ENCODE data around the gene FBXL13. TPM values are rescaled to one million over a fixed set of nuclear protein-coding genes. Genes with fewer than 3 reads are reported as not detected.
"Not testable (repeated sequence)": the region's sequence is repeated elsewhere in the genome, so short reads cannot be mapped to it uniquely, and the experiment has no call there.

Gene FBXL13
- total and polyA plus RNA-seq, 8 donors, result 0.42 to 2.4 (median 1.4) TPM

DNA sequence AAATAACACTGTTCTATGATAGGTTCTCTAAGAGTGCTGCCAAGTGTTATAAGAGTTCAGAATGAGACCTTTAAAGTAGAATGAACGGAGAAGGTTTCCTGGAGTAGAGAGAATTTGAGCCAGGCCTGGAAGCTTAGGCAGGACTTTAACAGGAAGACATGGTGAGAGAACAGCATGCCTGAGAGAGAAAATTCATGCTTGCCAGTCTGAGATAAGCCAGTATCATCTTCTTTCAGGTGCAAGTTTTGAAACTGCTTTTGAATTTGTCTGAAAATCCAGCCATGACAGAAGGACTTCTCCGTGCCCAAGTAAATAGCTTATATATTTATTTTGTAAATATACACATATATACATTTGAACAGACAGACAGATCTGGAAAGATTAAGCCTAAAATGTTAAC is 22.4 kb upstream of the FBXL13 start:
- H3K4me1 ChIP-seq, result no peaks in the 10 kb centered on the region
- no peak for FAIRE-seq
- no peak for DNase-seq
- H3K27me3 ChIP-seq, result no peaks in the 10 kb centered on the region
- no peak for ATAC-seq
- TF ChIP-seq, protein P1, sequence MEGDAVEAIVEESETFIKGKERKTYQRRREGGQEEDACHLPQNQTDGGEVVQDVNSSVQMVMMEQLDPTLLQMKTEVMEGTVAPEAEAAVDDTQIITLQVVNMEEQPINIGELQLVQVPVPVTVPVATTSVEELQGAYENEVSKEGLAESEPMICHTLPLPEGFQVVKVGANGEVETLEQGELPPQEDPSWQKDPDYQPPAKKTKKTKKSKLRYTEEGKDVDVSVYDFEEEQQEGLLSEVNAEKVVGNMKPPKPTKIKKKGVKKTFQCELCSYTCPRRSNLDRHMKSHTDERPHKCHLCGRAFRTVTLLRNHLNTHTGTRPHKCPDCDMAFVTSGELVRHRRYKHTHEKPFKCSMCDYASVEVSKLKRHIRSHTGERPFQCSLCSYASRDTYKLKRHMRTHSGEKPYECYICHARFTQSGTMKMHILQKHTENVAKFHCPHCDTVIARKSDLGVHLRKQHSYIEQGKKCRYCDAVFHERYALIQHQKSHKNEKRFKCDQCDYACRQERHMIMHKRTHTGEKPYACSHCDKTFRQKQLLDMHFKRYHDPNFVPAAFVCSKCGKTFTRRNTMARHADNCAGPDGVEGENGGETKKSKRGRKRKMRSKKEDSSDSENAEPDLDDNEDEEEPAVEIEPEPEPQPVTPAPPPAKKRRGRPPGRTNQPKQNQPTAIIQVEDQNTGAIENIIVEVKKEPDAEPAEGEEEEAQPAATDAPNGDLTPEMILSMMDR (IDR thresholded peaks at IDR 0.05), result no peak
- no peaks in the 10 kb centered on the region for H3K9me3 ChIP-seq
- intact Hi-C loops (cut with DNase I), result no loop called here
- WGBS, 2 donors, result 95 to 96% methylated on average over 2 of the region's 2 CpGs
- no peak overlapping the region for H3K4me3 ChIP-seq
- peaks cover 0 to 4% (median 0%) of the 10 kb centered on the region in 3 donors for H3K36me3 ChIP-seq
- H3K27ac ChIP-seq, result no peak overlapping the region

DNA sequence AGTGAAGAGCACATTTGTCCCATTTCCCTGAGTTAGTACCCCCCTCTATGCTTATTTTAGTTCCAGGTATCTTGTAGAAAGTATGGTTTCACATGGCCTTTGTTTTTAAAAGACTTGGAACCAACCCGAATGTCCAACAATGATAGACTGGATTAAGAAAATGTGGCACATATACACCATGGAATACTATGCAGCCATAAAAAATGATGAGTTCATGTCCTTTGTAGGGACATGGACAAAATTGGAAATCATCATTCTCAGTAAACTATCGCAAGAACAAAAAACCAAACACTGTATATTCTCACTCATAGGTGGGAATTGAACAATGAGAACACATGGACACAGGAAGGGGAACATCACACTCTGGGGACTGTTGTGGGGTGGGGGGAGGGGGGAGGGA is 21.0 kb upstream of the FBXL13 start:
- intact Hi-C loops (cut with DNase I); FAIRE-seq; ATAC-seq; H3K4me1 ChIP-seq; H3K27me3 ChIP-seq; H3K36me3 ChIP-seq; H3K27ac ChIP-seq; H3K4me3 ChIP-seq; H3K9me3 ChIP-seq; DNase-seq: not testable (repeated sequence)
- WGBS, 2 donors, result 92 to 99% methylated on average over 2 of the region's 2 CpGs

DNA sequence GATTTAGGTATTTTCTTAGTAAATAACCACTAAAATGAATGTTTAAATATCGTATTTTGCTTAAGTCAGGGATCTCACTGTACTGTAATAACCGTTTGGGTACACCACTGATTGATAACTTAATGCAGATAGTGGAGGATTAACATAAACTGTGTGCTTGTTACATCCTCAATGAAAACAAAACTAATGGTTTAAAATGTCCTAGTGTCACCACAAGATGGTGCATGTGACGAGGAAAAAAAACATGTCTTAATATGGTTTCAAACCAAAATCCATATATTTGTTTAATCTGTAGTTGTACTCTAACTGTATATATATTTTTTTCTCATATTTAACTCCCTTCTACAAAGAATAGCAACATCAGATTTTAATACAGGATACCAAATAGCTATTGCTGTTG is 19.5 kb upstream of the FBXL13 start:
- intact Hi-C loops (cut with DNase I), result no loop called here
- Histone ChIP-seq H3K36me3 (peaks cover 0 to 4% (median 0%) of the 10 kb centered on the region in 3 donors), H3K27ac (no peak overlapping the region), H3K4me3 (no peak overlapping the region), H3K4me1 (no peaks in the 10 kb centered on the region), H3K9me3 (no peaks in the 10 kb centered on the region), H3K27me3 (no peaks in the 10 kb centered on the region)
- DNase-seq (no peak), ATAC-seq (no peak), FAIRE-seq (no peak)
- TF ChIP-seq, protein P1 (IDR thresholded peaks at IDR 0.05), result no peak
- WGBS, 2 donors, result 38 to 47% methylated on average over 3 of the region's 3 CpGs

DNA sequence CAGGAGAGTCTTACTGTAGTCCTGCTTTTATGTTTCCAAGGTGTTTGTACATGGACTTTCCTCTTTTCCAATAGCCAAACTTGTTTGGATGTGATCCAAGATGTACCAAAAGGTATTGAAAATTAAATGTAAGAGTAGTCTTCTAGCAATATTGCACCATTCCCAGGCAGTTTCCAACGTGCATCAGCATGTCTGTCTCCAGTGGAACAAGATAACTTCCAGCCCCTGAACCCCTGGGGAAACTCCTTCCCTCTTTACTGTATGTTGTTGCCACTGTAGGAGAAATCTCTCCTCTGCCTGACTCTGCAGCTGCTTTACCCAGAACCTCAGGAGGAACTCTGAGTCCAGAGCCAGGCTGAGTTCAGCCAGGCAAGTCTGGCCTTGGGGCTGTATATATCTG is 18.8 kb upstream of the FBXL13 start:
- Histone ChIP-seq H3K27me3 (no peaks in the 10 kb centered on the region), H3K27ac (no peak overlapping the region), H3K9me3 (no peaks in the 10 kb centered on the region), H3K36me3 (peaks cover 0 to 10% (median 0%) of the 10 kb centered on the region in 3 donors), H3K4me1 (no peaks in the 10 kb centered on the region), H3K4me3 (no peak overlapping the region)
- ATAC-seq, result no peak
- no peak for FAIRE-seq
- intact Hi-C loops (cut with DNase I), result no loop called here
- 36 to 44% methylated on average over 1 of the region's 1 CpG for WGBS, 2 donors
- TF ChIP-seq, protein P1 (IDR thresholded peaks at IDR 0.05), result no peak
- no peak for DNase-seq

DNA sequence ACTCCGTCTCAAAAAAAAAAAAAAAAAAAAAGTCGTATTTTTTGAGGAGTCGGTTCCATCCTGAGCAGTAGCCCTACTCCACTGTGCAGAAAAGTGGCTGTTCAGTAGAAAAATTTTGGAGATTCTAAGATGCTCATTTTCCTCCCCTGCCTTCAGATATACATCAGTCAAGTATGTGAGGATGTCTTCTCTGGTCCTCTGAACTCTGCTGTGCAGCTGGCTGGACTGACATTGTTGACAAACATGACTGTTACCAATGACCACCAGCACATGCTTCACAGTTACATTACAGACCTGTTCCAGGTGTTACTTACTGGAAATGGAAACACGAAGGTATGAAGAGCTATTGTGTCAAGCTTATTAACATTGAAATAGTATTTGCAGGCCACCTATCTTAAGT is 17.7 kb upstream of the FBXL13 start:
- H3K4me1 ChIP-seq; FAIRE-seq; H3K27me3 ChIP-seq; H3K9me3 ChIP-seq; DNase-seq; intact Hi-C loops (cut with DNase I); ATAC-seq; H3K4me3 ChIP-seq; H3K27ac ChIP-seq: not testable (repeated sequence)
- H3K36me3 ChIP-seq, result peaks cover 0 to 12% (median 0%) of the 10 kb centered on the region in 3 donors
- 66 to 81% methylated on average over 3 to 4 of the region's 4 CpGs for WGBS, 2 donors

DNA sequence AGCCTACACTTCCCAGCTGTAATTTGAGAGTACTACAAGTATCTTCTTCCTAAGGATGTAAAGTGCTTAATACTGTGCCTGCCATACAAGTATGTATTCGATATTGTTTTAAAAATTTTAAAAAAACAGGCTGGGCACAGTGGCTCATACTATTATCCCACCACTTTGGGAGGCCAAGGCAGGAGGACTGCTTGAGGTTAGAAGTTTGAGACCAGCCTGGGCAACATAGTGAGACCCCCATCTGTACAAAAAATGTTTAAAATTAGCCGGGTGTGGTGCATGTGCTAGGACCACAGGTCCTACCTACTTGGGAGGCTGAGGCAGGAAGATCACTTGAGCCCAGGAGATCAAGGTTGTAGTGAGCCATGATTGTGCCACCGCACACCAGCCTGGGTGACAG is 8.6 kb upstream of the FBXL13 start:
- Histone ChIP-seq H3K9me3 (no peaks in the 10 kb centered on the region), H3K4me3 (no peak overlapping the region), H3K4me1 (no peaks in the 10 kb centered on the region), H3K36me3 (peaks cover 0 to 9% (median 6%) of the 10 kb centered on the region in 3 donors), H3K27me3 (no peaks in the 10 kb centered on the region), H3K27ac (no peak overlapping the region)
- intact Hi-C loops (cut with DNase I), result no loop called here
- FAIRE-seq (no peak), ATAC-seq (no peak), DNase-seq (no peak)
- TF ChIP-seq, protein P1 (IDR thresholded peaks at IDR 0.05), result no peak
- WGBS, 2 donors, result 84 to 94% methylated on average over 3 of the region's 3 CpGs
